A549 treated with CpdA at 1 μM for 4 hours (cell line): ENCODE results near the gene ANKRD36B. TPM values are rescaled to one million over a fixed set of nuclear protein-coding genes. Genes with fewer than 3 reads are reported as not detected.

ENCODE experiments used
- total RNA-seq: library from RNA; stranded (reverse); fragments of 200-300 nt; extraction: Qiagen RNA extraction; gene quantifications from 5 replicates; pipeline ENCODE4 v1.2.3, GENCODE V29; 2022; ENCODE audit warnings: low read depth

Gene ANKRD36B
- 3.0 to 6.4 TPM (median 4.9 TPM) in 5 replicates for total RNA-seq

DNA sequence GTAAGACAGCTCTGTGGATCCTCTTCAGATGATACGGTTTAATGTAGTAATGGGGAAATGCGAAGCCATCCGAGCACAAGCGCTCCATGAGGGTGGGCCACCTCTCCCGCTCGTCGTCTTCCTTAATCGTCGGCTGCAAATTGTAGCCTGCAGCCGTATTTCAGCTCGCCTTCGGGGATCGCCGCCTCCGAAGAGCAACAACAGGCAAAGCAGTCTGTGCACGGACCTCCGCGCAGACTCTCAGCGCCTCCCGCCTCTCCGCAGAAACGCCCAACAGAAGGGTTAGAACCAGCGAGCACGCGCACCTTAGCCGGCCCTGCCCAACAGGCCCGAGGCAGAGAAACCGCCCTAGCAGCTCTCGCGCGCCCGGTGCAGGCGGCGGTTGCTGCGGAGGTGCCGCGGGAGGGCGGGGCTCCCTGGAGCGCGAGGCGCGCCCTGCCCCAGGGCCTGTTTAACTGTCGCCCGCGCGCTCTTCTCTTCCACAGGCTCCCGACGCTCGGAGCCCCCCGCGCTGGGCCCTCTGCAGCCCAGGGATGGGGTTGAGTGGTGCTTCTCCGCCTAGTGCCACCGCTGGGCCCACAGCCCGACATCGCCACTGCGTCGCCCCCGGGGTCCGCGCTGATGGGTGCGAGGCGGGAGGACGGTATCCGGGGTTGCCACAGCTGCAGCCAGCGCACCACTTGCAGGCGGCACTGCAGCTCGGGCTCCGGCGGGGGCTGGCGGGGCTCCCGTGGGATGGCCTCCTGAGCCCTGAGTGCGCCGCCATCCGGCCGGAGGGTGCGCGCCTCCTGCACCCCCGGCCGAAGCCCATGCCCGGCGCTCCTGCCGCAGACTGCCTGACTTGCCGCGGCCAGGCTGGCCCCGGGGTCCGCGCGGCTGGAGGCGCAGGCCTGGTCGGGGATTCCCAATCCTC lies at the start of gene ANKRD36B:
TSS of gene ANKRD36B (minus strand) at position 280 of the 913 bp plus-strand sequence. CDS start at position 88, 192 bp downstream.

Other genes with a start within 250 kb of the ANKRD36B start
- 271 to 332 TPM (median 301 TPM) in 5 replicates for gene COX5B, start 56.2 kb upstream of the ANKRD36B start, total RNA-seq
- 30.3 to 44.5 TPM (median 39.2 TPM) in 5 replicates for gene ACTR1B, start 74.2 kb upstream of the ANKRD36B start, total RNA-seq
- 0.35 to 1.6 TPM (median 0.71 TPM) in 5 replicates for gene C2orf92, start 79.8 kb upstream of the ANKRD36B start, total RNA-seq
- gene ZAP70, start 123.7 kb upstream of the ANKRD36B start, total RNA-seq: 0.06 TPM in 1 of 5 replicates, not detected in the others